GM23338 (cell line): Measurements from ENCODE around the gene KCNMA1. TPM values are rescaled to one million over a fixed set of nuclear protein-coding genes. Genes with fewer than 3 reads are reported as not detected.

Experiments
- ATAC-seq: fragments of 200-7000 bp; cut with Tn5 transposase; 3 replicates; pipeline ENCODE4 v1.9.1; 2020
- DNase-seq: peaks from one replicate; pipeline ENCODE4 v3.0.0-alpha.2; 2015; ENCODE audit warnings: low spot score
- H2AFZ ChIP-seq: fragments of 200-600 bp; sonication (generic); 2 replicates; pipeline ENCODE4 v1.8.0; 2016; ENCODE audit warnings: antibody characterized with exemption, mild to moderate bottlenecking, moderate library complexity
- H3F3A ChIP-seq: fragments of 200-600 bp; sonication (generic); replicated peaks from 2 replicates; pipeline ENCODE4 v1.8.0; 2017; ENCODE audit warnings: antibody characterized with exemption, mixed run types, low read depth
- H3K27ac ChIP-seq: fragments of 200-600 bp; sonication (generic); 2 replicates; pipeline ENCODE4 v1.6.1; 2016; ENCODE audit warnings: low read depth
- H3K27me3 ChIP-seq: fragments of 200-600 bp; sonication (generic); 2 replicates; pipeline ENCODE4 v1.8.0; 2016; ENCODE audit warnings: mild to moderate bottlenecking, mixed run types, moderate library complexity; ENCODE audit not compliant: insufficient read depth
- H3K36me3 ChIP-seq: fragments of 200-600 bp; sonication (generic); 2 replicates; pipeline ENCODE4 v1.8.0; 2016; ENCODE audit warnings: mild to moderate bottlenecking; ENCODE audit not compliant: insufficient read depth
- H3K4me1 ChIP-seq: fragments of 200-600 bp; sonication (generic); 2 replicates; pipeline ENCODE4 v1.8.0; 2016; ENCODE audit warnings: mild to moderate bottlenecking, moderate library complexity; ENCODE audit not compliant: insufficient read depth
- H3K4me2 ChIP-seq: fragments of 200-600 bp; sonication (generic); 2 replicates; pipeline ENCODE4 v1.7.1; 2017; ENCODE audit warnings: mixed run types
- H3K4me3 ChIP-seq: fragments of 200-600 bp; sonication (generic); 2 replicates; pipeline ENCODE4 v1.6.1; 2016; ENCODE audit warnings: mixed run types
- H3K79me2 ChIP-seq: fragments of 200-600 bp; sonication (generic); replicated peaks from 2 replicates; pipeline ENCODE4 v1.8.0; 2017; ENCODE audit warnings: mild to moderate bottlenecking; ENCODE audit not compliant: insufficient read depth
- H3K9me2 ChIP-seq: fragments of 200-600 bp; sonication (generic); 2 replicates; pipeline ENCODE4 v1.8.0; 2017; ENCODE audit not compliant: insufficient read depth
- H4K20me1 ChIP-seq: fragments of 200-600 bp; sonication (generic); replicated peaks from 2 replicates; pipeline ENCODE4 v1.8.0; 2017; ENCODE audit warnings: mild to moderate bottlenecking; ENCODE audit not compliant: insufficient read depth
- H3K27ac Mint-ChIP-seq: 2 replicates; pipeline ENCODE4 v1.8.0; 2020; ENCODE audit warnings: inconsistent platforms, mild to moderate bottlenecking, moderate library complexity, mixed read lengths
- H3K27me3 Mint-ChIP-seq: 3 replicates; pipeline ENCODE4 v1.8.0; 2022; ENCODE audit warnings: low read depth, mild to moderate bottlenecking, moderate library complexity, mixed read lengths, inconsistent platforms; ENCODE audit not compliant: insufficient read depth, poor library complexity
- H3K36me3 Mint-ChIP-seq: 3 replicates; pipeline ENCODE4 v1.8.0; 2021; ENCODE audit warnings: low read depth, mild to moderate bottlenecking, inconsistent platforms, moderate library complexity, mixed read lengths
- H3K4me1 Mint-ChIP-seq: 3 replicates; pipeline ENCODE4 v1.8.0; 2020; ENCODE audit warnings: mild to moderate bottlenecking, inconsistent platforms, mixed read lengths
- H3K4me3 Mint-ChIP-seq: 3 replicates; pipeline ENCODE4 v1.8.0; 2021; ENCODE audit warnings: moderate library complexity, mild to moderate bottlenecking, inconsistent platforms, mixed read lengths
- H3K9me3 Mint-ChIP-seq: 3 replicates; pipeline ENCODE4 v1.8.0; 2020; ENCODE audit warnings: moderate library complexity, mild to moderate bottlenecking, inconsistent platforms, mixed read lengths
- CREB1 ChIP-seq: fragments of 250-450 bp; sonication (Bioruptor Pico); IDR thresholded peaks from 2 replicates; pipeline ENCODE4 v1.5.0; 2020; ENCODE audit warnings: low read depth, mild to moderate bottlenecking, moderate library complexity
- CTCF ChIP-seq, 2 experiments: fragments of 200-600 bp in 1 of 2; sonication (generic) in 1 of 2; conservative IDR thresholded peaks; 2 replicates each; pipeline versions ENCODE4 v1.5.1 to v1.6.1; 2016 to 2017; ENCODE audit warnings: antibody characterized with exemption in 2 of 2, low read depth in 2 of 2, mild to moderate bottlenecking in 2 of 2, moderate library complexity in 1 of 2
- JUNB ChIP-seq: IDR thresholded peaks from one replicate; pipeline ENCODE4 v1.6.1; 2016; ENCODE audit warnings: antibody characterized with exemption; ENCODE audit not compliant: unreplicated experiment
- NANOG ChIP-seq: IDR thresholded peaks from 2 replicates; pipeline ENCODE4 v1.6.1; 2016; ENCODE audit warnings: antibody characterized with exemption, borderline replicate concordance
- POLR2AphosphoS5 ChIP-seq: IDR thresholded peaks from 2 replicates; pipeline ENCODE4 v1.6.1; 2016; ENCODE audit warnings: antibody characterized with exemption, low read depth
- REST ChIP-seq: IDR thresholded peaks from one replicate; pipeline ENCODE4 v1.6.1; 2018; ENCODE audit warnings: antibody characterized with exemption; ENCODE audit not compliant: unreplicated experiment
- ZNF114 ChIP-seq: fragments of 250-450 bp; sonication (Bioruptor Pico); IDR thresholded peaks from 2 replicates; pipeline ENCODE4 v1.5.0; 2020; ENCODE audit warnings: mild to moderate bottlenecking, moderate library complexity
- polyA plus RNA-seq: library from polyadenylated mRNA; unstranded; fragments of >200 nt; fragmentation: Nextera tagmentation; extraction: Ambion mirVana; gene quantifications from 2 replicates; pipeline ENCODE4 v1.2.1, GENCODE V29; 2016
- total RNA-seq: library from RNA; depleted of rRNA; stranded (reverse); fragments of >200 nt; shearing (Covaris generic); gene quantifications from 2 replicates; pipeline ENCODE4 v1.2.3, GENCODE V29; 2014

KCNMA1 gene
- total and polyA plus RNA-seq, 2 experiments from 2014 or later: 8.2 to 9.0 TPM

GRCh38 chr10:76954838-76955237 is 682.8 kb downstream of the KCNMA1 start (continued):
- TF ChIP-seq REST (no peak), NANOG (no peak), POLR2AphosphoS5 (no peak)

GRCh38 chr10:76950354-76950753 is 687.3 kb downstream of the KCNMA1 start:
- ATAC-seq (no peak), DNase-seq (no peak)
- TF ChIP-seq REST (no peak), JUNB (no peak), CTCF (conservative IDR thresholded peaks at IDR 0.05; ENCODE audit: low read depth in 2 of 2) (no peak), CREB1 (CRISPR knock-in tag) (no peak), ZNF114 (no peak)
- Histone ChIP-seq H3K36me3 (no peaks in the 10 kb centered on the region), H4K20me1 (no peaks in the 10 kb centered on the region), H3K27me3 (no peaks in the 10 kb centered on the region), H3K27ac (no peak overlapping the region), H3K9me2 (no peaks in the 10 kb centered on the region), H3K4me2 (no peak overlapping the region), H2AFZ (no peak overlapping the region), H3K79me2 (no peaks in the 10 kb centered on the region), H3K4me1 (no peaks in the 10 kb centered on the region), H3K4me3 (no peak overlapping the region), H3F3A (no peaks in the 10 kb centered on the region)
- Mint-ChIP-seq H3K9me3 (no peaks in the 10 kb centered on the region), H3K27ac (no peak overlapping the region), H3K27me3 (peaks cover under 1% of the 10 kb centered on the region), H3K36me3 (no peaks in the 10 kb centered on the region), H3K4me3 (no peak overlapping the region), H3K4me1 (no peaks in the 10 kb centered on the region)
